Endothelial cell of umbilical vein (primary cell): ENCODE data around the gene DNAAF5. TPM values are rescaled to one million over a fixed set of nuclear protein-coding genes. Genes with fewer than 3 reads are reported as not detected.

Source experiments
- BruUV-seq: library from RNA; stranded (reverse); fragments of 400-500 nt; replicated peaks from 2 replicates; lab custom pipeline; 2021; lab: Mats Ljungman, UMichigan
- CTCF ChIA-PET: fragments of 300-600, 350-600 bp; sonication (Branson Sonifier 250); formaldehyde crosslinking; loops from one replicate; lab custom pipeline; 2021; ENCODE audit warnings: antibody characterized with exemption, inconsistent platforms; lab: Charles Lee
- POLR2A ChIA-PET: fragments of 300-600, 350-600 bp; sonication (Branson Sonifier 250); formaldehyde crosslinking; loops from one replicate; lab custom pipeline; 2021; ENCODE audit warnings: antibody characterized with exemption, inconsistent platforms; lab: Charles Lee
- DNase-seq: peaks from one replicate; pipeline ENCODE4 v3.0.0-alpha.2; 2011; ENCODE audit warnings: low read depth, low spot score
- FAIRE-seq: peaks from 2 replicates; lab custom pipeline; 2011; peaks lifted over from hg19 to GRCh38; lab: Jason Lieb, UNC
- H2AFZ ChIP-seq: 2 replicates; pipeline ENCODE4 v1.6.0; 2012; ENCODE audit warnings: low read depth, low read length, control low read depth, inconsistent platforms
- H3K27ac ChIP-seq: 2 replicates; pipeline ENCODE4 v1.5.1; 2011; ENCODE audit warnings: low read depth, mild to moderate bottlenecking, control low read depth, low read length, moderate library complexity; ENCODE audit not compliant: insufficient read depth
- H3K27me3 ChIP-seq, 2 experiments: 2 replicates each; pipeline versions ENCODE4 v1.6.0 to v1.6.1; 2011; ENCODE audit warnings: low read length in 2 of 2, mixed read lengths in 1 of 2; ENCODE audit not compliant: control insufficient read depth in 2 of 2, insufficient read depth in 2 of 2
- H3K36me3 ChIP-seq, 2 experiments: 2 replicates in 1 of 2; 3 replicates in 1 of 2; pipeline ENCODE4 v1.5.1; 2011; ENCODE audit warnings: low read length in 2 of 2, mild to moderate bottlenecking in 1 of 2, moderate library complexity in 1 of 2; ENCODE audit not compliant: control insufficient read depth in 2 of 2, insufficient read depth in 2 of 2; ENCODE audit errors: extremely low read depth in 1 of 2
- H3K4me1 ChIP-seq: 3 replicates; pipeline ENCODE4 v1.5.1; 2011; ENCODE audit warnings: mild to moderate bottlenecking, low read length; ENCODE audit not compliant: control insufficient read depth, insufficient read depth; ENCODE audit errors: extremely low read depth
- H3K4me2 ChIP-seq: 2 replicates; pipeline ENCODE4 v1.6.1; 2011; ENCODE audit warnings: low read length, control low read depth, mixed read lengths; ENCODE audit not compliant: insufficient read depth
- H3K4me3 ChIP-seq, 3 experiments: fragments of 200-600 bp in 1 of 3; sonication (generic), shearing (Covaris generic) in 1 of 3; replicated peaks in 1 of 3; 2 replicates each; pipeline ENCODE4 v1.5.1; 2011 to 2016; ENCODE audit warnings: control low read depth in 3 of 3, low read length in 3 of 3, mild to moderate bottlenecking in 2 of 3, inconsistent platforms in 1 of 3, low read depth in 1 of 3, moderate library complexity in 1 of 3; ENCODE audit not compliant: insufficient read depth in 1 of 3
- H3K79me2 ChIP-seq: 2 replicates; pipeline ENCODE4 v1.6.0; 2012; ENCODE audit warnings: low read length, inconsistent platforms; ENCODE audit not compliant: control insufficient read depth, insufficient read depth
- H3K9ac ChIP-seq: replicated peaks from 2 replicates; pipeline ENCODE3; 2011; ENCODE audit warnings: low read length, control low read depth; ENCODE audit not compliant: insufficient read depth; ENCODE audit errors: extremely low read depth
- H3K9me1 ChIP-seq: replicated peaks from 3 replicates; pipeline ENCODE4 v1.6.0; 2011; ENCODE audit warnings: mild to moderate bottlenecking, low read length; ENCODE audit not compliant: control insufficient read depth, insufficient read depth; ENCODE audit errors: extremely low read depth
- H3K9me3 ChIP-seq: replicated peaks from 2 replicates; pipeline ENCODE4 v1.5.1; 2012; ENCODE audit warnings: low read length, inconsistent platforms; ENCODE audit not compliant: control insufficient read depth, insufficient read depth
- H4K20me1 ChIP-seq: replicated peaks from 2 replicates; pipeline ENCODE3; 2011; ENCODE audit warnings: mild to moderate bottlenecking, low read length; ENCODE audit not compliant: control insufficient read depth, insufficient read depth; ENCODE audit errors: extremely low read depth
- EZH2 ChIP-seq: IDR thresholded peaks from 2 replicates; pipeline ENCODE4 v1.6.1; 2012; ENCODE audit warnings: borderline replicate concordance, low read depth, mild to moderate bottlenecking, moderate library complexity, low read length, inconsistent platforms; ENCODE audit not compliant: severe bottlenecking
- FOS ChIP-seq: IDR thresholded peaks from 2 replicates; pipeline ENCODE4 v1.6.1; 2011; ENCODE audit warnings: mild to moderate bottlenecking, low read length, moderate library complexity, borderline replicate concordance; ENCODE audit not compliant: insufficient read depth
- GATA2 ChIP-seq: IDR thresholded peaks from 2 replicates; pipeline ENCODE4 v1.7.0; 2011; ENCODE audit warnings: low read depth, mild to moderate bottlenecking, moderate library complexity, mixed read lengths, low read length; ENCODE audit not compliant: insufficient read length, insufficient read depth
- JUN ChIP-seq: IDR thresholded peaks from 2 replicates; pipeline ENCODE4 v1.6.1; 2011; ENCODE audit warnings: borderline replicate concordance, low read depth; ENCODE audit not compliant: insufficient read length, insufficient read depth
- MYC ChIP-seq: IDR thresholded peaks from one replicate; pipeline ENCODE4 v1.6.1; 2011; ENCODE audit warnings: mild to moderate bottlenecking, low read depth, low read length
- POLR2A ChIP-seq: IDR thresholded peaks from 2 replicates; pipeline ENCODE4 v1.6.1; 2012; ENCODE audit warnings: low read depth, mild to moderate bottlenecking, control low read depth, low read length
- POLR2AphosphoS5 ChIP-seq: IDR thresholded peaks from 2 replicates; pipeline ENCODE4 v1.6.1; 2012; ENCODE audit warnings: low read depth, mild to moderate bottlenecking, control low read depth, low read length, moderate library complexity; ENCODE audit not compliant: insufficient read depth
- dilution Hi-C: fragments of 300-500 bp; cut with MboI; formaldehyde crosslinking; loops from one replicate; pipeline ENCODE4 v1.15.0; 2019; ENCODE audit warnings: low sequenced_read_pairs; ENCODE audit not compliant: extremely low pct_ligation_motif_present
- intact Hi-C: fragments of 100-400 bp; cut with micrococcal nuclease; formaldehyde crosslinking; loops from one replicate; pipeline ENCODE4 v1.10.0; 2022
- polyA plus RNA-seq, 4 experiments: library from polyadenylated mRNA; depleted of rRNA in 3 of 4; stranded (reverse) in 3 of 4; unstranded in 1 of 4; fragments of >200 nt; gene quantifications; 2 replicates each; pipeline versions ENCODE4 v1.2.1 to v1.2.3, GENCODE V29; 2011 to 2012; ENCODE audit warnings: missing spikeins in 1 of 4
- total RNA-seq: library from RNA; stranded (reverse); gene quantifications from 2 replicates; pipeline ENCODE4 v1.2.3, GENCODE V29; 2021
- TF ChIP-seq, protein P1 (sequence below), 2 donors: IDR thresholded peaks; 1 replicate in 1 of 2; 2 replicates in 1 of 2; pipeline ENCODE4 v1.5.1; 2011; ENCODE audit warnings: low read length in 2 of 2, mild to moderate bottlenecking in 2 of 2, moderate library complexity in 2 of 2, control low read depth in 1 of 2, inconsistent platforms in 1 of 2, low read depth in 1 of 2; ENCODE audit not compliant: insufficient read depth in 1 of 2; ENCODE audit errors: extremely low read depth in 1 of 2
- TF ChIP-seq, protein P2 (sequence below): IDR thresholded peaks from 2 replicates; pipeline ENCODE4 v1.6.1; 2011; ENCODE audit not compliant: insufficient read depth, insufficient read length

Gene DNAAF5
- total and polyA plus RNA-seq, 2 donors (not counting 3 experiments of a cell fraction or from before 2014, with no cell fraction given) = 49.3 to 65.5 TPM

DNA sequence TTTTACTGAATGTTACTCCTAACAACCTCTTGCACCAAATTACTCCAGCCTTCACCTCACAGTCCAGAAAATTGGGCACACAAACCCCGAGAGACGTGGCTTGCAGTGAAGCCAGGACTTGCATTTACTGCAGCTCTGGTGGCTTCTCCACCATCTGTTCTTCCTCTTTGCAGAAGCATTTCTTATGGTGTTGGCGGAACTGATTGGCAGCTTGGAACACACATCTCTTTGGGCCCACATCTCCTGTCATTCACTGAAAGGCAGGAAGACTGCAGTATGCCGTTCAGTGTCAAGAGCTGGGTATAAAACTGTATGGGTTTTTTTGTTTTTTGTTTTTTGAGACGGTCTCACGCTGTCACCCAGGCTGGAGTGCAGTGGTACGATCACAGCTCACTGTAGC is 38.9 kb downstream of the DNAAF5 start:
- TF ChIP-seq MYC (no peak), EZH2 (no peak), FOS (no peak), JUN (no peak), GATA2 (no peak), POLR2AphosphoS5 (no peak), POLR2A (no peak)
- TF ChIP-seq, protein P1, sequence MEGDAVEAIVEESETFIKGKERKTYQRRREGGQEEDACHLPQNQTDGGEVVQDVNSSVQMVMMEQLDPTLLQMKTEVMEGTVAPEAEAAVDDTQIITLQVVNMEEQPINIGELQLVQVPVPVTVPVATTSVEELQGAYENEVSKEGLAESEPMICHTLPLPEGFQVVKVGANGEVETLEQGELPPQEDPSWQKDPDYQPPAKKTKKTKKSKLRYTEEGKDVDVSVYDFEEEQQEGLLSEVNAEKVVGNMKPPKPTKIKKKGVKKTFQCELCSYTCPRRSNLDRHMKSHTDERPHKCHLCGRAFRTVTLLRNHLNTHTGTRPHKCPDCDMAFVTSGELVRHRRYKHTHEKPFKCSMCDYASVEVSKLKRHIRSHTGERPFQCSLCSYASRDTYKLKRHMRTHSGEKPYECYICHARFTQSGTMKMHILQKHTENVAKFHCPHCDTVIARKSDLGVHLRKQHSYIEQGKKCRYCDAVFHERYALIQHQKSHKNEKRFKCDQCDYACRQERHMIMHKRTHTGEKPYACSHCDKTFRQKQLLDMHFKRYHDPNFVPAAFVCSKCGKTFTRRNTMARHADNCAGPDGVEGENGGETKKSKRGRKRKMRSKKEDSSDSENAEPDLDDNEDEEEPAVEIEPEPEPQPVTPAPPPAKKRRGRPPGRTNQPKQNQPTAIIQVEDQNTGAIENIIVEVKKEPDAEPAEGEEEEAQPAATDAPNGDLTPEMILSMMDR (IDR thresholded peaks at IDR 0.05; ENCODE audit: extremely low read depth in 1 of 2, insufficient read depth in 1 of 2, low read depth in 1 of 2, low read length in 2 of 2) = no peak
- TF ChIP-seq, protein P2, sequence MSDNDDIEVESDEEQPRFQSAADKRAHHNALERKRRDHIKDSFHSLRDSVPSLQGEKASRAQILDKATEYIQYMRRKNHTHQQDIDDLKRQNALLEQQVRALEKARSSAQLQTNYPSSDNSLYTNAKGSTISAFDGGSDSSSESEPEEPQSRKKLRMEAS = no peak
- Histone ChIP-seq H3K4me3 (no peak overlapping the region), H3K9ac (no peak overlapping the region), H3K79me2 (no peaks in the 10 kb centered on the region), H3K36me3 (peaks cover 4 to 26% of the 10 kb centered on the region in 2 experiments), H3K9me1 (no peaks in the 10 kb centered on the region), H3K4me2 (no peak overlapping the region), H4K20me1 (no peaks in the 10 kb centered on the region), H3K4me1 (no peaks in the 10 kb centered on the region), H2AFZ (no peak overlapping the region), H3K27me3 (no peaks in the 10 kb centered on the region), H3K27ac (no peak overlapping the region), H3K9me3 (no peaks in the 10 kb centered on the region)
- POLR2A ChIA-PET = no interaction called here
- CTCF ChIA-PET = no interaction called here
- no TSS peak for BruUV-seq
- intact Hi-C loops = no loop called here
- dilution Hi-C loops = no loop called here
- no peak for DNase-seq
- FAIRE-seq = no peak
